Right lobe of liver (tissue), 4 donors: ENCODE results near the gene RBBP4.

Experiments used
- POLR2A ChIP-seq: fragments of 450-650 bp; IDR thresholded peaks from one replicate; pipeline ENCODE4 v1.6.1; 2017; ENCODE audit warnings: antibody characterized with exemption, mild to moderate bottlenecking
- TF ChIP-seq, protein P1 (sequence below), 4 donors: fragments of 200-600 bp in 3 of 4; fragments of 450-650 bp in 1 of 4; IDR thresholded peaks; one replicate each; pipeline versions ENCODE4 v1.5.1 to v1.8.0; 2016 to 2022; ENCODE audit warnings: antibody characterized with exemption in 4 of 4, mild to moderate bottlenecking in 2 of 4
- donor health status: DM: no; HTN: no; CAD: no.
- donor health status: DM: no; HTN: no; CAD: no.
- donor health status: DM: no; HTN: yes; CAD: no.

DNA sequence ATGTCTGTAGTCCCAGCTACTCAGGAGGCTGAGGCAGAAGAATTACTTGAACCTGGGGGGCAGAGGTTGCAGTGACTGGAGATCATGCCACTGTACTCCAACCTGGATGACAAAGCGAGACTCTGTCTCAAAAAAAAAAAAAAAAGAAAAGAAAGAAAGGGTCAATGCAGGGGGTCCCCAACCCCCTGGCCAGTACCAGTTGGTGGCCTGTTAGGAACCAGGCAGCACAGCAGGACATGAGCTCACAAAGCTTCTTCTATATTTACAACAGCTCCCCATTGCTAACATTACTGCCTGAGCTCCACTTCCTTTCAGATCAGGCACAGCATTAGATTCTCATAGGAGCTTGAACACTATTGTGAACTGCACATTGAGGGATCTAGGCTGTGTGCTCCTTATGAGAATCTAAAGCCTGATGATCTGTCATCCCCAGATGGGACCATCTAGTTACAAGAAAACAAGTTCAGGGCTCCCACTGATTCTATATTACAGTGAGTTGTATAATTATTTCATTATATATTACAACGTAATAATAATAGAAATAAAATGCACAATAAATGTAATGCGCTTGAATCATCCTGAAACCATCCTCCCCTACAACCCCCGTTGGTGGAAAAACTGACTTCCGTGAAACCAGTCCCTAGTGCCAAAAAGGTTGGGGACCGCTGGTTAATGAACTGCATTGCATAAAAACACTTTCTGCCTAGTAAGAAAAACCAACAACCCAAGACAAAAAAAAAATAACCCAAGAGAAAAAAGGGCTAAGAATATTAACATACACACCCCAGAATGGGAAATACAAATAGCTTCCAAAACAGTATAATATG lies 3.5 kb upstream of the RBBP4 start:
- TF ChIP-seq, protein P1, sequence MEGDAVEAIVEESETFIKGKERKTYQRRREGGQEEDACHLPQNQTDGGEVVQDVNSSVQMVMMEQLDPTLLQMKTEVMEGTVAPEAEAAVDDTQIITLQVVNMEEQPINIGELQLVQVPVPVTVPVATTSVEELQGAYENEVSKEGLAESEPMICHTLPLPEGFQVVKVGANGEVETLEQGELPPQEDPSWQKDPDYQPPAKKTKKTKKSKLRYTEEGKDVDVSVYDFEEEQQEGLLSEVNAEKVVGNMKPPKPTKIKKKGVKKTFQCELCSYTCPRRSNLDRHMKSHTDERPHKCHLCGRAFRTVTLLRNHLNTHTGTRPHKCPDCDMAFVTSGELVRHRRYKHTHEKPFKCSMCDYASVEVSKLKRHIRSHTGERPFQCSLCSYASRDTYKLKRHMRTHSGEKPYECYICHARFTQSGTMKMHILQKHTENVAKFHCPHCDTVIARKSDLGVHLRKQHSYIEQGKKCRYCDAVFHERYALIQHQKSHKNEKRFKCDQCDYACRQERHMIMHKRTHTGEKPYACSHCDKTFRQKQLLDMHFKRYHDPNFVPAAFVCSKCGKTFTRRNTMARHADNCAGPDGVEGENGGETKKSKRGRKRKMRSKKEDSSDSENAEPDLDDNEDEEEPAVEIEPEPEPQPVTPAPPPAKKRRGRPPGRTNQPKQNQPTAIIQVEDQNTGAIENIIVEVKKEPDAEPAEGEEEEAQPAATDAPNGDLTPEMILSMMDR (IDR thresholded peaks at IDR 0.05), result no peak
- TF ChIP-seq POLR2A, result no peak
